NB4 (cell line): Measurements from ENCODE around the gene SCO2.

Experiments used
- CTCF ChIP-seq: IDR thresholded peaks from one replicate; pipeline ENCODE4 v1.5.1; 2012; ENCODE audit warnings: low read depth, low read length
- POLR2A ChIP-seq: IDR thresholded peaks from 2 replicates; pipeline ENCODE4 v1.6.1; 2011; ENCODE audit warnings: mild to moderate bottlenecking; ENCODE audit not compliant: insufficient read length; ENCODE audit errors: extremely low read depth

DNA sequence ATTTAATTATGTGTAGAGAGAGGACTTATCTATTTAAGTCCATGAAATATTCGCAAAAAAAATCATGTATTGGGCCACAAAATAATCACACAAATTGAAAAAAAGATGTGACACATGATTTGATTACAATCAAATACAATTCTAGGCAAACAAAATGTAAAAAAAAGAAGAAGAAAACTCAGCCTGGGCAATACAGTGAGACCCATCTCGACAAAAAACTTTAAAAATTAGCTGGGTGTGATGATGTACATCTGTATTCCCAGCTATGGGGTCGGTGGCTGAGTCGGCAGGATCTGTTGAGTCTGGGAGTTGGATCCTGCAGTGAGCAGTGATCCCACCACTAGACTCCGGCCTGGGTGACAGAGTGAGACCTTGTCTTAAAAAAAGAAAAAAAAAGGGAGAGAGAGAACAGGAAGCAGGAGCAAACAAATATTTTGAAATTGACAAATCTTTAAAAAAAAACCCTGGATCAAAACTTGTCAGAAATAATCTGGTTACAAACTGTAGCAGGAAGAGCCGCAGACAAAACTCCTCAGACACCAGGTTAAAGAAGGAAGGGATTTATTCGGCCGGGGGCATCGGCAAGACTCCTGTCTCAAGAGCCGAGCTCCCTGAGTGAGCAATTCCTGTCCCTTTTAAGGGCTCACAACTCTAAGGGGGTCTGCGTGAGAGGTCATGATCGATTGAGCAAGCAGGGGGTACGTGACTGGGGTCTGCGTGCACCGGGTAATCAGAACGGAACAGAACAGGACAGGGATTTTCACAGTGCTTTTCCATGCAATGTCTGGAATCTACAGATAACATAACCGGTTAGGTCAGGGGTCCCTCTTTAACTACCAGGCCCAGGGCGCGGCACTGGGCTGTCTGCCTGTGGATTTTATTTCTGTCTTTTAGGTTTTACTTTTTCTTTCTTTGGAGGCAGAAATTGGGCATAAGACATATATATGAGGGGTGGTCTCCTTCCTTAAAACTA lies 7.7 kb upstream of the SCO2 start:
- TF ChIP-seq CTCF (no peak), POLR2A (no peak)
